ENCODE measurements around the gene FAM53B.

FAM53B gene

GRCh38 chr10:124573726-124574455, 170.3 kb downstream of the FAM53B start:
- peak; percentile 7 for DNase-seq

- no peak for DNase-seq
Observed at GRCh38 chr10:124572751-124573150, 171.4 kb downstream of the FAM53B start.

GRCh38 chr10:124570646-124571045, 173.5 kb downstream of the FAM53B start:
- DNase-seq: no peak

- DNase-seq: no peak
Observed at GRCh38 chr10:124569623-124570470, 174.3 kb downstream of the FAM53B start.
